HL-60 (cell line): ENCODE measurements around the gene TMEM208.

Source experiments
- POLR2AphosphoS5 ChIP-seq: IDR thresholded peaks from 2 replicates; pipeline ENCODE4 v1.6.1; 2012; ENCODE audit warnings: low read depth
- TF ChIP-seq, protein P1 (sequence below): IDR thresholded peaks from one replicate; pipeline ENCODE4 v1.5.1; 2011; ENCODE audit warnings: low read length, control low read depth, inconsistent platforms; ENCODE audit not compliant: insufficient read depth

DNA sequence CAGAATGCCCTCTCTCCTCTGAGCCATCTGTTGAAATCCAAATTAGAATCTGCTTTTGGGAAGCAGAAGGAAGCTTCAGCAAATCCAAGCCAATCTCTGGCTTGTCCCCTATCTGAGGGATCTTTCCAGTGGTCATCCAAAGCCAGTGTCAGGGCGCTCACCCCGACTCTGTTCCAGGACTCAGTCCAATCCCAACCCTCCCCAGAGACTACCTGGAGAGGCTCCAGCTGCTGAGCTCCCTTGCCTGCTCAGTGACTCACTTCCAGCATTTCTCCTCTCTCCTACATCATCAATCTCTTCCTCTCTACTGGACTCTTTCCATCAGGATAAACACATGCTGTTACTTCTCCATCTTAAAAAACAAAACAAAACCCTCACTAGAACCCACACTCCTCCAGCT is 45.6 kb upstream of the TMEM208 start:
- TF ChIP-seq, protein P1, sequence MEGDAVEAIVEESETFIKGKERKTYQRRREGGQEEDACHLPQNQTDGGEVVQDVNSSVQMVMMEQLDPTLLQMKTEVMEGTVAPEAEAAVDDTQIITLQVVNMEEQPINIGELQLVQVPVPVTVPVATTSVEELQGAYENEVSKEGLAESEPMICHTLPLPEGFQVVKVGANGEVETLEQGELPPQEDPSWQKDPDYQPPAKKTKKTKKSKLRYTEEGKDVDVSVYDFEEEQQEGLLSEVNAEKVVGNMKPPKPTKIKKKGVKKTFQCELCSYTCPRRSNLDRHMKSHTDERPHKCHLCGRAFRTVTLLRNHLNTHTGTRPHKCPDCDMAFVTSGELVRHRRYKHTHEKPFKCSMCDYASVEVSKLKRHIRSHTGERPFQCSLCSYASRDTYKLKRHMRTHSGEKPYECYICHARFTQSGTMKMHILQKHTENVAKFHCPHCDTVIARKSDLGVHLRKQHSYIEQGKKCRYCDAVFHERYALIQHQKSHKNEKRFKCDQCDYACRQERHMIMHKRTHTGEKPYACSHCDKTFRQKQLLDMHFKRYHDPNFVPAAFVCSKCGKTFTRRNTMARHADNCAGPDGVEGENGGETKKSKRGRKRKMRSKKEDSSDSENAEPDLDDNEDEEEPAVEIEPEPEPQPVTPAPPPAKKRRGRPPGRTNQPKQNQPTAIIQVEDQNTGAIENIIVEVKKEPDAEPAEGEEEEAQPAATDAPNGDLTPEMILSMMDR = no peak
- TF ChIP-seq POLR2AphosphoS5 = no peak
